PC-3 (cell line): Measurements from ENCODE around the gene MBLAC2. TPM values are rescaled to one million over a fixed set of nuclear protein-coding genes. Genes with fewer than 3 reads are reported as not detected.

Experiments used
- ATAC-seq: fragments of 200-7000 bp; cut with Tn5 transposase; 2 replicates; pipeline ENCODE4 v1.9.1; 2020; ENCODE audit warnings: mild to moderate bottlenecking, moderate library complexity
- BruUV-seq: library from RNA; stranded (reverse); fragments of 400-500 nt; replicated peaks from 2 replicates; lab custom pipeline; 2021; lab: Mats Ljungman, UMichigan
- CTCF ChIA-PET: fragments of 300-600 bp; sonication (Branson Sonifier 250); formaldehyde crosslinking; loops from one replicate; lab custom pipeline; 2022; ENCODE audit warnings: antibody characterized with exemption; lab: Charles Lee
- POLR2A ChIA-PET: fragments of 300-600 bp; sonication (Branson Sonifier 250); formaldehyde crosslinking; loops from one replicate; lab custom pipeline; 2022; ENCODE audit warnings: antibody characterized with exemption; ENCODE audit not compliant: unreplicated experiment; lab: Charles Lee
- DNase-seq: peaks from one replicate; pipeline ENCODE4 v3.0.0-alpha.2; 2015
- H2AFZ ChIP-seq: fragments of 300-600 bp; sonication (generic); 2 replicates; pipeline ENCODE4 v1.6.0; 2016; ENCODE audit warnings: antibody characterized with exemption, low read length
- H3F3A ChIP-seq: fragments of 300-600 bp; sonication (generic); one replicate; pipeline ENCODE4 v1.6.0; 2017; ENCODE audit warnings: antibody characterized with exemption, low read length, control low read depth, mild to moderate bottlenecking; ENCODE audit not compliant: unreplicated experiment
- H3K27ac ChIP-seq: fragments of 300-600 bp; sonication (generic); 2 replicates; pipeline ENCODE4 v1.5.1; 2016; ENCODE audit warnings: mild to moderate bottlenecking, low read length
- H3K27me3 ChIP-seq: fragments of 300-600 bp; sonication (generic); 2 replicates; pipeline ENCODE4 v1.6.1; 2016; ENCODE audit warnings: low read length, mixed read lengths
- H3K36me3 ChIP-seq: fragments of 300-600 bp; sonication (generic); 2 replicates; pipeline ENCODE4 v1.6.1; 2016; ENCODE audit warnings: low read depth, mixed run types, low read length, mixed read lengths
- H3K4me1 ChIP-seq: fragments of 300-600 bp; sonication (generic); 2 replicates; pipeline ENCODE4 v1.5.1; 2016; ENCODE audit warnings: low read length; ENCODE audit not compliant: insufficient read depth
- H3K4me2 ChIP-seq: fragments of 300-600 bp; sonication (generic); 2 replicates; pipeline ENCODE4 v1.6.0; 2016; ENCODE audit warnings: low read length
- H3K4me3 ChIP-seq: fragments of 300-600 bp; sonication (generic); 2 replicates; pipeline ENCODE4 v1.5.1; 2016; ENCODE audit warnings: mild to moderate bottlenecking, low read length, mixed read lengths
- H3K79me2 ChIP-seq: fragments of 300-600 bp; sonication (generic); 2 replicates; pipeline ENCODE4 v1.6.1; 2017; ENCODE audit warnings: low read length, mixed read lengths
- H3K9ac ChIP-seq: fragments of 300-600 bp; sonication (generic); 2 replicates; pipeline ENCODE4 v1.6.0; 2016; ENCODE audit warnings: mild to moderate bottlenecking, low read length
- H3K9me2 ChIP-seq: fragments of 300-600 bp; sonication (generic); replicated peaks from 2 replicates; pipeline ENCODE4 v1.6.1; 2016; ENCODE audit warnings: mixed run types, low read length, mixed read lengths
- H3K9me3 ChIP-seq: fragments of 300-600 bp; sonication (generic); 2 replicates; pipeline ENCODE4 v1.6.1; 2016; ENCODE audit warnings: low read length, mixed read lengths
- H4K20me1 ChIP-seq: fragments of 300-600 bp; sonication (generic); 2 replicates; pipeline ENCODE4 v1.6.1; 2016; ENCODE audit warnings: low read length, mixed read lengths
- CTCF ChIP-seq: fragments of 300-600 bp; sonication (generic); conservative IDR thresholded peaks from 2 replicates; pipeline ENCODE4 v1.5.1; 2017; ENCODE audit warnings: antibody characterized with exemption, low read depth, mild to moderate bottlenecking, low read length
- EZH2 ChIP-seq: fragments of 300-600 bp; sonication (generic); IDR thresholded peaks from one replicate; pipeline ENCODE4 v1.6.1; 2017; ENCODE audit warnings: antibody characterized with exemption, mild to moderate bottlenecking, low read length; ENCODE audit not compliant: unreplicated experiment
- EZH2phosphoT487 ChIP-seq: fragments of 300-600 bp; sonication (generic); IDR thresholded peaks from 2 replicates; pipeline ENCODE4 v1.6.1; 2018; ENCODE audit warnings: mild to moderate bottlenecking, antibody characterized with exemption, low read length, borderline replicate concordance
- intact Hi-C: fragments of 100-400 bp; cut with micrococcal nuclease; formaldehyde crosslinking; loops from 2 replicates; pipeline ENCODE4 v1.9.0; 2023
- total RNA-seq: library from RNA; depleted of rRNA; stranded (reverse); fragments of >200 nt; gene quantifications from 2 replicates; pipeline ENCODE4 v1.2.3, GENCODE V29; 2014

Gene MBLAC2
- total RNA-seq, 1 experiment from 2014 or later = 7.8 TPM

GRCh38 chr5:90518661-90519060 is 44.1 kb upstream of the MBLAC2 start:
- Histone ChIP-seq H3K9me3 (no peaks in the 10 kb centered on the region), H3K9me2 (no peaks in the 10 kb centered on the region), H3K9ac (no peak overlapping the region), H2AFZ (no peak overlapping the region), H4K20me1 (no peaks in the 10 kb centered on the region), H3K4me2 (peak overlapping the region; percentile 42), H3K27ac (peak overlapping the region; percentile 61), H3K4me3 (peak overlapping the region; percentile 6; the same call in 1 of the 2 replicates), H3K79me2 (no peaks in the 10 kb centered on the region), H3K27me3 (no peaks in the 10 kb centered on the region), H3F3A (peaks cover 11% of the 10 kb centered on the region), H3K4me1 (peaks cover 25% of the 10 kb centered on the region), H3K36me3 (peaks cover 38% of the 10 kb centered on the region)
- BruUV-seq = no TSS peak
- peak; percentile 80 for DNase-seq
- TF ChIP-seq EZH2 = no peak
- TF ChIP-seq CTCF = no peak
- TF ChIP-seq EZH2phosphoT487 = no peak
- intact Hi-C loops = loop anchor here (1.0 to 2.0 kb wide), 2 partner anchors 11 to 44 kb away; partner anchors contain the start of genes LYSMD3, MBLAC2 and POLR3G
- peak; percentile 78 for ATAC-seq
- POLR2A ChIA-PET = interaction anchor here (0.5 to 1.0 kb wide), 4 partner anchors 9 to 198 kb away, joined by 3 to 5 read pairs (median 3); partner anchors contain the start of genes MBLAC2 and POLR3G
- CTCF ChIA-PET = interaction anchor here (0.6 to 1.1 kb wide), 3 partner anchors 12 to 109 kb away, joined by 3 read pairs; partner anchors contain the start of gene CETN3

GRCh38 chr5:90514520-90514919 is 39.9 kb upstream of the MBLAC2 start:
- CTCF ChIA-PET = no interaction called here
- no TSS peak for BruUV-seq

More at GRCh38 chr5:90514520-90514919, 39.9 kb upstream of the MBLAC2 start:
- no peaks in the 10 kb centered on the region for H3K9me2 ChIP-seq
- no peak overlapping the region for H3K9ac ChIP-seq
- DNase-seq (no peak), ATAC-seq (no peak)
- H3K27me3 ChIP-seq = no peaks in the 10 kb centered on the region
- no peak overlapping the region for H3K4me3 ChIP-seq
- H4K20me1 ChIP-seq = no peaks in the 10 kb centered on the region
- TF ChIP-seq EZH2 = no peak
- no peak for TF ChIP-seq CTCF
- TF ChIP-seq EZH2phosphoT487 = no peak
- H3F3A ChIP-seq = peaks cover 11% of the 10 kb centered on the region
- H3K4me2 ChIP-seq = no peak overlapping the region
- H3K27ac ChIP-seq = no peak overlapping the region
- H2AFZ ChIP-seq = no peak overlapping the region
- peaks cover 17% of the 10 kb centered on the region for H3K4me1 ChIP-seq
- no peaks in the 10 kb centered on the region for H3K9me3 ChIP-seq
- peaks cover 9% of the 10 kb centered on the region; the same call in 1 of the 2 replicates for H3K36me3 ChIP-seq
- POLR2A ChIA-PET = no interaction called here
- intact Hi-C loops = no loop called here
- no peaks in the 10 kb centered on the region for H3K79me2 ChIP-seq
